Measurements from ENCODE around the gene GUCA2B. TPM values are rescaled to one million over a fixed set of nuclear protein-coding genes. Genes with fewer than 3 reads are reported as not detected.
A peak's percentile ranks its signal among the peaks of the same experiment; 100 is the strongest.

Gene GUCA2B
- total RNA-seq, 1 donor from 2014 or later = not detected

GRCh38 chr1:42168391-42168670, 15.1 kb downstream of the GUCA2B start:
- DNase-seq = no peak

DNA sequence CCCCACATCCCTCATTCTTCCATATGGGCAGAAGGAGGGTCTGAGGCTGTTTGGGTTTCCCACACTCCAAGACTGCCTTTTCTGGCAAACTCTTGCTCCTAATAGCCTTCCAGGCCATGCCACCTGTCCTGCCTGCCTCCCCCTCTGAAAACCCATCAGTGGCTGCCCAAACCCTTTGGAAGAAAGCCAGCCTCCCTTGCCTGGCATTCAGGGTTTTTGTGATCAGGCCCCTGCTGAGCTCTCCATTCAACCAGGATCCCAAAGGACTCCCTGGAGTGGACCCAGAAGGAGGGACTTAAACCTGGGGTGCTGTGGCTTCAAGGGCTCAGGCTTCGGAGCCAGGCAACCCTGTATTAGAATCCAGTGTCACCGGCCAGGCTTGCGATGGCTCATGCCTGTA, 15.6 kb downstream of the GUCA2B start:
- DNase-seq = no peak

DNA sequence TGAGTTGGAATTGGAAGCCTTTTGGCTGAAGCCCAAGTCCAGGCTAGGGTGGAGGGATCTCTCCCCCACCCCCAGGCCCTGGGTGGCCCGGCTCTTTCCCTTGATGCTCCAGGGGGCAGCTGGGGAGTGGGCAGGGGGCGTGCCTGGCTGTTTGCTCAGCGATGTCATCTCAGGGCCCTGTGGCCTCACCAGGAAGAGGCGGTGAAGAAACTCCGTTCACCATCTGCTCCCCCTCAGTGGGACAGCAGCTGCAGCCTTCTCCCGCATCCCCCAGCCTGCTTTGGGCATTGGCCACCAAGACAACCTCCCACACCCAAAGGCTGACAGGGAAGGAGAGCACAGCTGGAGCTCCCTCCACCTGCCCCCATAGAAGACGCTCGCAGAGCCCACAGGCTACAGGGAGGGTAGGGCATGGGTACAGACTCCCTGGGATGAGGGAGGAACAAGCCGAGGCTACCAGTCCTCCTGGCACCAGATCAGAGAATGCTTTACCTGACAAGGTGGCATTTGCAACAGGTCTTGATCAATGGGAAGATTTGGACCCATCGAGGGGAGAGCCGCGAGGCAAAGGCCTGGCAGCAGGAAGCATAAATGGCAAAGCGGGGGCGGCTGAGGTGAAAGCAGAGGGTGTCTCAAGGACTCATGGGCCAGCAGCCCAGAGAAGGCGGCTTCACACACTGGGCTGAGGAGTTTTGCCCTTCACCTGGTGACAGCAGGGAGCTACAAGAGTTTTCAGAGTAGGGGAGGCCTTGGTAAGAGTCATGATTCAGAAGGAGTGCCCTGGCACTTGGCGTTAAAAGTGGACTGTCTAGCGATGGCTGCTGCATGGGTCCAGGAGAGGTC, 17.8 kb downstream of the GUCA2B start:
- no peak for DNase-seq

DNA sequence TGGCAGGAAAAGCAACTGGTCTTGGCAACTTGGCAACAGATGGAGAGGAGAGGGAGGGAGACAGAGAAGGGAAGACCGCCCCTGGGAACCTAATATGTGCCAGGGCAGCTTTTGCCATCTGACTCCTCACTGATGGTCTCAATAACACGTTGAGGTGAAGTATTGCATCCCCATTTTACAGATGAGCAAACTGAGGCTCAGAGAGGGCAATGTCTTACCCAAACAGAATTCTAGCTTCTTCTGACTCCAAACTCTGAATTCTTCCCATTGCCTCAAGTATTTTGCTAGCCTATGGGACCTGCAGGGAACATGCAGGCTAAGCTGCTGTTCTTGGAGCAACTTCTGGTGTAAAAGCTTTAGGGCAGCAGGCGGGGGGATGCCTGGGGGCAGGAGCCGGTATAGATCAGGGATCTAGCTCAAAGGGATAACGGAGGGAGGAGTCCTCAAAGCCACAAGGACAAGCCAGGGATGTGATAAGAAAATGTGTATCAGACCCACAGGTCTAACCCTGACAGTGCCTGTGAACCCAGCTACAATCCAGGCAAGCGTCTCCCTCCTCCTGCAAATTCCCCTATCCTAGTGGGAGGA, 18.6 kb downstream of the GUCA2B start:
- no peak for DNase-seq

DNA sequence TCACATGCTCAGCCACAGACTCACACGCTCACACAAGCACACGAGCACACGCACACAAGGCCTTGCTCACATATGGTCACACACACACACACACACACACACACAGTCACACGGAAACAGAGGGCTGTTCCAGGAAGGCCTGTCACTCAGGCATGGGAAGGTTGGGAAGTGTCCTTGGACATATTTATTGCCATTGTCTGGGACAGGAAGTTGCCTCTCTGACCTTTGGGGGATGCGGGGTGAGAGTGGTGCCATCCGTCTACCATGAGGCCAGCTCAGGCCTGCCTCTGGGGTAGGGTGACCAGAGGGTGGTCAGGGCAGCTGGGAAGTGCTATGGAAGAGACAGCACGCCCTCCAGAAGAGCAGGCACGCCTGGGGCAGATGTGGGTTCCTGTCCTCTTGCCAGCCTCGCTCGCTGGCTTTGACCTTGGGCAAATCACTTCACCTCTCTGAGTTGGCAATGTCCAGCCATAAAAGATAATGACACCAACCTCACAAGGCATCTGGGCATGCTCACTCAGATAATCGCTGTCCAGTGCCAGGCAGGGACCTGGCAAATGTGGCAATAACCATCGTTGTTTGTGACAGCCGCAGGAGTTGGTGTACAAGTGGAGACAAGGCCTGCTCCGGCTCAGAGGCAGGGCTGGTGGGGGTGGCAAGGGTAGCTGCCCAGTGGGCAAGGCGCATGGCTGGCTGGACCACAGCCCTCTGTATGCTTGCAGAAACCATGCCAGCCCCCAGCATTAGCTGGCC, 19.3 kb downstream of the GUCA2B start:
- DNase-seq = no peak

DNA sequence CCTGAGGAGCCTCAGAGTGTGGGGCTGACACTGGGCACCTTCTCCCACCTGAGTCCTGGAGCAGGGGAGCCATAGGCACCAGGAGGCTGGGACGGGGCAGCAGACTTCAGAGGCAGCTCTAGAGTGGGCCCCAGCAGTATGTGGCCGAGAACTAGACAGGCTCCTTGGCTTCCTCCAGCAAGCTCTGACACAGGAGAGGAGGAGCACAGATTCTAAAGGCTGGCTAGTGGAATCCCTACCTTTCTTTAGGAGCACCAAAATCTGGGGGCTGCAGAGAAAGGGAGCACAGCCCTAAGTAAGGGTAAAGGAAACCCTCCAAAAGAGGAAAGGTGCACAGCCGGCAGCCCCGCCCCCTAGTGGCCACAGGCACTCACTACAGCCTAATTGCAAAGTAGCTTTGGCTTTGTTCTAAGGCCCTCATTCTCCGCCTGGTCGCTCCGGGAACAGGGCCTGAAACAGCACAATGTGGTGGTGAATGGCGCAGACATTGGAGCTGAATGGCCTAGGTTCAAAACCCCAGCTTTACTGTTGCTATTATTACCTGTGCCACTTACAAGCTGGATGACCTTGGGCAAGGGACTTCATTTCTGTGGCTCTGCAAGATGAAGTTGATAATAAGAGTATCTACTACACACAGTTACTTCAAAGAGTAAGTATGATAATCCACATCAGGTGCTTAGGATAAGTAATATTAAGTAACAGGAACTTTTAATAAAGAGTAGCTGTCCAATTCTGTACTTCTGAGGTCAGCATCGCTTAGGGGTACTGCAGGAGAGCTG, 20.1 kb downstream of the GUCA2B start:
- DNase-seq = peak; percentile 35

DNA sequence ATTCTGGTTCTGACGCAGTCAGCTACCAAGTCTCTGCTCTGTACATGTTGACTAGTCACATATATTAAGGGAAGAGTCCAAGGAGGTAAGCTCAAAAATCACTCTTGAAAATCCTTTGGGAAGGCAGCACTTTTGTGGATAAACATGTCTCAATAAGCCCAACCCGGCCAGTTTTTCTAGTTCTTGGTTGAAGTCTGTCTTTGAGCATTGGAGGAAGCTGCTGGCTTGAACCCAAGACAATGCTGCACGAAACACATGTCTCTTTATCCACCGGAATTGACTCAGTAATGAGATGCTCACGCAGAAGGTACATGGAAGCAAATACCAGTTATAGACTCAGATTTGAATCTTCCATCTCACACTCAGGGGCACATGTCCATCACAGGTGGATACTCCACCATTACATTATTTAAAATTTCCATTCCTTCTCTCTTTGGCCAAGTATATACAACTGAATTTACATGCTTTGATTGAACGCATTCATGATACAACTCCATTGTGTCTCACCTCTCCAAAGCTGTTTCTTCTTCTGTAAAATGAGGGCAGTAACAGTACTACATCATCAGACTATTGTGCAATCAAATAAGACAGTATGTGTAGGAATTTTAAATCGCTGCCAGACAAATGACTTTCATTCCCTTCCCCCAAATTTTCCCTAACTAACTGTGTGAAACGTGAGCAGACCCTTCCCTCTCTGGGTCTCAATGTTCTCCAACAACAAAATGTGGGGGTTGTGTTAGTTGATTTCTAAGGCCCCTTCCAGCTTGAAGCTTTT, 20.9 kb downstream of the GUCA2B start:
- no peak for DNase-seq

DNA sequence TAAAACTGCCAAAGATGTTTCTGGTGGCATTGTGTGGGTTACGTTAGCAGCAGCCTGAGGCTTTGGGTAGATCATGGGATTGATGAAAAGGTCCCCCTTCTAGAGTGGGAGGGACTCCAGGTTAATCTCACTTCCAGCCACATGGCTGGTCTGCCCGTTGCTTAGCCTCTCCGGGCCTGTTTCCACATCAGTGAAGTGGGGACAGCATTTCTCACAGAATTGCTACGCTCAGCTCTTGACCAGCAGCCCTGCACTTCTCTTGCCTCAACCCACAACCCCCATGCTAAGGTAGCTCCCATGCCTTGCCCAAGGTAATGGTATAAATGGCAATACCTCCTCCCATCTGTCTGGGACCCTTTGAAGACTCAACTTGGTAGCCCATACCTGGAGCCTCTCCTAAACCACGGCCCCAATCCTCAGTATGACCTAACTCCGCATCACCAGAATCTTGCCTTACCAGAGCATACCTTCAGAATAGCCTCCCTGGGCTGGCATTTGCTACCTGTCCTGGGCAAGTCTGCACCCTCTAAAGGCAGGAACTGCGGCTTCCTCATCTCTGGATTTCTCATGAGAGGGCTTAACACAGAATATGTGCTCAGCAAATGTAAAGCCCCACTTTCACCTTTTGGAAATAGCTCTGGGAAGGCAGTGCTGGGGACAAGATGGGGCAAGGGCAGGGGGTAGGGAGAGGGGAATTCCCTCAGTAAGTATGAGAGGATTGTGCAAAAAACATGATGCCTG, 22.3 kb downstream of the GUCA2B start:
- DNase-seq = no peak

DNA sequence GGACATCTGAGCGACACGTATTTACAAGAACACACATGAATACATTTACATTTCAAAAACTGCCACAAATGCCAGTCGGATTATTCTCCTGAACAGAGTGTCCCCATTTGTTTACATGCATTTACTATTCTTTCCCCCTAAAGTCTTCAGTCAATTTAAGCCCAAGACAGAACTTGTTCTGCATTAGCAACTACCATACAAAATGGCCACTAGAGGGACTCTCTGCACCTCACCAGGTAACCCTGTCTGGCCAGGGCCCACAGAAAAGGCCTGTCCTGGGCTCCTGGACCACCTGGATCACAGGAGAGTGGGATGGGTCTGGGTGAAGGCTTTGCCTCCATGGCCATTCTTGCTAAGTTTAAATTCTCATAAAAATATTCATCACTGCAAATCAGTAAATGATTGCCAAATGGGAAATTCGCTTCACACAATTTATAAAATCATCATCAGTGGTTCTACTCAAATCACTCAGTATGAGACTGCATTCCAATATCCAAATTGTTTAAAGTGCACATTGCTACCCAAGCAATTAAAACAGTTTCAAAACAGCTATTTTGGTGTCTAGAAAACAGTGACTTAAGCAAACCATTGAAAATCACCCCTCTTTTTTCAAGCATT, 23.8 kb downstream of the GUCA2B start:
- no peak for DNase-seq

GRCh38 chr1:42177541-42177981, 24.4 kb downstream of the GUCA2B start:
- peak; percentile 59 for DNase-seq

- no peak for DNase-seq
Measured at GRCh38 chr1:42178249-42178648, 25.0 kb downstream of the GUCA2B start.

DNA sequence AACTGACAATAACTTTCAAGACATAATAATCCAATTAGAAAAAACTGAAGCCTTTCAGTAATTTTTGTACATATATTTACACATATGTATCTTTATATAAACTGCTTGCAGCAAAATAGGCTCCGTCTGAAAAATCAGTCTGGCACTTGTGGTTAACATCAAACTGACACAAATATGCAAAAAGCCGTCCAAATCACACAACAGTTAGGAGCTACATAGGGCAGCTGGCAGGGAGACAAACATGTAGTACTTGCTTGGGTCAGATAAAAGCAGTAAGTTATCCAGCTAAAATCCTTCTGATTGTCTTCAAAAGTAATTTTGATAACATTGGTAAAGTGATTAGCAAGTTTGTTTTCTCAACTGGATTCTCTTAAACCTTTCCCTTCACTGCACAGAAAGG, 26.1 kb downstream of the GUCA2B start:
- DNase-seq = no peak

DNA sequence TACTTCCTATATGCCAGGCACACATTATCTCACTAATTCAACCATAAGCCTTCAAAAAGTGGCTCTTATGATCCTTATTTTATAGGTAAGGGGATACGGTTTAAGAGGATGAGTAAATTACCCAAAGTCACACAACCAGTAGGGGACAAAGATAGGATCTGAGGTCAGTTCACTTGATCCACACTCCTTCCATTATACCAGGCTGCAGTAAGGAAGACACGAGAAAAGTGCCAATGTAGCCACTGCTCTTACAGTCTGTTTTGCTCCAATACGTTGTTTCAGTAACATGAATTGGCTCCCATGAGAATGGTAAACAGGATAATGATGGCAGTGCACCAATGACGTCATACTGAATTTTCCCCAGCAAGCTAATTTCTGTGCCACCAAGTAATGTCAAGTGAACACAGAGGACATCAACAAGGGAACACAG, 26.7 kb downstream of the GUCA2B start:
- no peak for DNase-seq

DNA sequence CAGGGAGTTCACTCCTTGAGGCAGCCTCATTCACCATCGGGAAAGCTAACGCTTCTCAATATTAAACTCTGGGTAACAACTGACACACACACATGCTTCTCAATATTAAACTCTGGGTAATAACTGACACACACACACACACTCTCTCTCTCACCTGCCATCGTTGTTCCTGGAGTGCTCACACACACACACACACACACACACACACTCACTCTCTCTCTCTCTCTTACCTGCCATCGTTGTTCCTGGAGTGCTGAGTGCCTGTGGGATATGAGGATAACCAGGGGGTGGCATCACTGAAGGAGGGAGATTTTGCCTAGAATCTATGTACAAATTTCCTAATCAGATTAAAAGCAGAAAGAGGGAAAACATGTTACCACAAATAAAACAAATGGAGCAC, 28.5 kb downstream of the GUCA2B start:
- no peak for DNase-seq

DNA sequence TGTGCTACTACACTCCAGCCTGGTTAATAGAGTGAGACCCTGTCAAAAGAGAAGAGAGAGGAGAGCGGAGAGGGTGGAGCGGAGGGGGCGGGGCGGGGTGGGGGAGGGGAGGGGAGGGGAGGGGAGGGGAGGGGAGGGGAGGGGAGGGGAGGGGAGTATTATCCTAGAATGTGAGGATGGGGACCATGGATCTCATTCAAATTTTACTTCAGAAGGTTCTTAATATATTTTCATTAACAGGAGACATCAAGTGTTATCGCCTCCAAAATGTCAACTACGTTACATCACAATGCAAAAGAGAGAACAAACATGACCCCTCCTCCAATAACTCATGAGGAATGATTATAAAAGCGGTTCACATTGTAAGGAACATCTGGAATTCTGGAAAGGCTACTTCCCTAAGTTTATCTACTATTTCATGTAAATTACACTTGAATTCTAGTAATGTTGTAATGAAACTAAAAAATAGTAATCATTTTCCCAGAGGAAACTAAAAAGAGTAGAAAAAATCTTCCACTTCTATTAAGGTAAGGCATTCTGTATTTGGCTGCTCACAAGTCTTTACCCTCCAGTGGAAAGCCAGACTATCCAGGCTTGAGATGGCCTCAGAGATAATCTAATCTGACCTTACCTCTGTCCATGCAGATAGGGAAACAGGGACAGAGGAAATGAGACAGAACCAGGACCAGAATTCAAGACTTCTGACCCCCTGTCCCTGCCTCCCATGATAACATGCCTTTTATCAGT, 30.2 kb downstream of the GUCA2B start:
- DNase-seq = no peak

DNA sequence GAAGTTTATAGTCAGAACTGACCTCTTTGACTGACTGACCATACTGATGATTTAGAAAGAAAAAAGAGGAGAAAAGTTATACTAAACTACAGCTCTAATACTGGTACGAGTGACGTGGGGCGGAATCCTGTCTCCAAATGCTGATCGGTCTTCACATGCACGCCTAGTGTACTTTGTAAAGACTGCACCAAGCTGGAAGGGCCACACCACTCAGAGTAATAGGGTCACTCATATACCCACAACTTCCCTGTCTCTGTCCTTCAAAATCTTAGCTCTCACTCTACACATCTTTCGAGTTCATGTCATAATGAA, 30.7 kb downstream of the GUCA2B start:
- DNase-seq = no peak

DNA sequence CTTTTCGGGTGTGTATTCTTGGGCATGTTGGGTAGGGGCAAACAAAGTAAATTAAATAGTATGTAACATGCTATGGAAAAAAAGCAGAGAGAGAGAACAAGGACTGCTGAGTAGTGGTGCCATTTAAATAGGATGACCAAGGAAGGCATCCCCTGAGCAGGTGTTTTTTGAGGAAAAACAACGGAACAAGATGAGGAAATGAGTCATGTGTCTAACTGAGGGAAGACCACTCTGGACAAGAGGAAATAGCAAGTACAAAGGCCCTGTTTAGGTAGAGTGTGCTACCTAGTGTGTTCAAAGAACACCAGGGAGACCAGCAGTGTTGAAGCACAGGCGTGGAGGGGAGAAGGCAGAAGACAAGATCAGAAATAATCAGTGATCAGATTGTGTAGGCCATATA, 31.4 kb downstream of the GUCA2B start:
- DNase-seq = no peak

DNA sequence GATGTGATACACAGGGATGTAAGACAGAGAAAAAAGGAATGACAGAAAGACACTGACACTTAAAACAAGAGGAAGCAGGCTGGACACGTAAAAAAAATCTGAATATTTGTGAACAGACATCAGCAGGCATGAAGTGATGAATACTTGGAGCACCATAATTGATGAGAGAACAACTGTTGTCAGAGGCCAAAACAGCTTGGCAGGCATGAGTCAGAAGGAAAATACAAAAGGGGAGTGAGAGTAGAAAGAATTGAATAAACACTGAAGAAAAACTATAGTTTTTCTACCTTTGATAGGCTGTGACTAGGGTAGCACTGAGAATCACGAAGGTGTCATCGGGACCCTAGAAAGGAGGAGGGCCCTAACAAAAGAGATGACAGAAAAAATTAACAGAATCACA, 32.9 kb downstream of the GUCA2B start:
- DNase-seq = no peak

DNA sequence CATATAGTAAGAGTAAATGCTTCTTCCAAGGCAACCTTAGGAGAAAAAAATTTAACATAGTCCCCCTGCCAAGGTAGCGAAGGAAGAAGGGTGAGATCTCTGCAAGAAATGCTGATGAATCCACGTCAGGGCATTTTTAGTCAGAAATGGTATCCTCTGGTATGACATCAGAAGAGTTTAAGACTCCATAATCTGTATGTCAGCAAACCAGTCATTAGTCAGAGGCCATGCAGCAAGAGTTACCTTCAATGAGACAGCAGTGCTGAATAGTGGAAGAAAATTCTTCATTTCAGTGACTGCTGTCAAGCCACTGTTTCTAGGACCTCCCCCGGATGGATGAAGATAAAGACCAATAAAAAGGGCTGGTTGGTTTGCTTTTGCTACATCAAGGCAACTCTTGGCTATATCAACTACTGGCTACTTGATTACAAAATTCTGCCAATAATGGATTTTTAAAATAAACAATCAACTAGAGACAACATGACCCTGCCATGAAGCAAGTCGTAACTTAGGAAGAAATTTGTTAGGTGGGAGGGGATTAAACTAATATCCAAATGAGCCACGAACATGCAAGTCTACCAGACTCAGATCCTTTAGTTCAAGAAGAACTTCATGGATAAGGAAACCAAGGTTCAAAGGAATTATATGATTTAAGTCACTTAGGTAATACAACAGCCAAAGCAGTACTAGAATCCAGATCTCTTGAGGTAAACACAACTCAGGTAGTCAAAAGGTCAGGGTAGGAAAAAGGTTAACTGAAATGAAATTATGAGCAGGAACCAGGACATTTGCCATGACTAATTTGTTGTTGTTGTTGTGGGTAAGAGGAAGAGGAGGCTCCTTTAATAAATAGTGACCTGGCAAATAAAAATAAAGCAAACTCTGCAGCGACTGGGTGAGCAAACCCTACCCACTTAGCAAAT, 37.0 kb downstream of the GUCA2B start:
- no peak for DNase-seq

All from occipital lobe (tissue), 2 donors.